ENCODE measurements around the gene SHISA5. TPM values are rescaled to one million over a fixed set of nuclear protein-coding genes. Genes with fewer than 3 reads are reported as not detected.
"Not testable (repeated sequence)": the region's sequence is repeated elsewhere in the genome, so short reads cannot be mapped to it uniquely, and the experiment has no call there.

The SHISA5 gene
- total and polyA plus RNA-seq, 2 of the 4 experiments (the other 2 are of a cell fraction): 82.3 to 162 TPM

DNA sequence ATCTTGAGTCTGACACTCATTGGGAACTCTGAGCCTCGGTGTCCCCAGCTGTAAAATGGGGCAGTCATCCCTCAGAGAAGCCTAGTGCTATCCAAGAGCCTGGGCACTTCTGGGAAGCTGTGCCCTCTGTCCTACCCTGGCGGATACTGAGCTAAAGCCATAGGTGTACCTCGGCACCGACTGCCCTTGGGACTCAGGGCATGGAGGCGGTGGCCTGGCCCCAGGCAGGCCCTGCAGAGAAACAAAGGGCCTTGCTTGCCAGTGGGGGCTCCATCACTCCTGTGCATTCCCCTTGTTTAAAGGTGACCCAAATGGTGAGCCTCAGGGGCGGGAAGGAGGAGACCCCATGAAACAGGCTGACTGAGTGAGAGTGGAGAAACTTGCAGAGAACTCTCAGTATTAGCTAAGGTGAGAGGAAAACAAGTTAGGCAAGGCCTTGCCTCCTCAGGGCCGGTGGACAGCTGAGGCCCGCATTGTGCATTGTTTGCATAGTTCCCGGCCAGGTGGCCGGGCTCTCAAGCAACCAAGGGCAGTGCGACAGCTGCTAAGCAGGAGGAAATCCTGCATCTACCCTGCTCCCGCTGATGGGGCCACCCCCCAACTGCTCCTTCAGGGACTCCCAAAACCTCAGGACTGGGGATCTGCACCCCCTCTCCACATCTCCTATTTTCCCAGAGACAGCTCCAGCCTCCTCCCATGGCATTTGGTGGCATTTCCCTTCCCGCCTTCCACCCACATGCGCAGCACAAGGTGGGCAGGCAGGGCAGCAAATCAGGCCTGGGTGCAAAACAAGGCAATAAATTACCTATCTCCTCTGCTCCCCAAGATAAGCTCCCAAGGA is 48.4 kb upstream of the SHISA5 start:
- TF ChIP-seq NFE2L2 (IDR thresholded peaks at IDR 0.05; ENCODE audit: low read depth, low read length) (no peak), RFX5 (IDR thresholded peaks at IDR 0.05; ENCODE audit: low read depth, low read length) (no peak), CEBPB (IDR thresholded peaks at IDR 0.05; ENCODE audit: low read depth, low read length) (no peak)
- TF ChIP-seq, protein P1, sequence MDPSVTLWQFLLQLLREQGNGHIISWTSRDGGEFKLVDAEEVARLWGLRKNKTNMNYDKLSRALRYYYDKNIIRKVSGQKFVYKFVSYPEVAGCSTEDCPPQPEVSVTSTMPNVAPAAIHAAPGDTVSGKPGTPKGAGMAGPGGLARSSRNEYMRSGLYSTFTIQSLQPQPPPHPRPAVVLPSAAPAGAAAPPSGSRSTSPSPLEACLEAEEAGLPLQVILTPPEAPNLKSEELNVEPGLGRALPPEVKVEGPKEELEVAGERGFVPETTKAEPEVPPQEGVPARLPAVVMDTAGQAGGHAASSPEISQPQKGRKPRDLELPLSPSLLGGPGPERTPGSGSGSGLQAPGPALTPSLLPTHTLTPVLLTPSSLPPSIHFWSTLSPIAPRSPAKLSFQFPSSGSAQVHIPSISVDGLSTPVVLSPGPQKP (IDR thresholded peaks at IDR 0.05; ENCODE audit: borderline replicate concordance, low read depth, low read length): no peak
- 80% methylated on average over 7 of the region's 14 CpGs; no CpG with 5 or more reads in 1 of the 2 experiments for WGBS, 2 experiments (ENCODE audit: extremely low coverage in 2 of 2, insufficient read length in 1 of 2)
- no peak overlapping the region for H2BK5ac ChIP-seq (ENCODE audit: low read depth, low read length, poor library complexity, severe bottlenecking)
- no peak overlapping the region for H3K56ac ChIP-seq (ENCODE audit: extremely low read depth, insufficient read depth, low read length)
- H2AK9ac ChIP-seq (replicated peaks; ENCODE audit: low read depth, low read length, poor library complexity): peak overlapping the region; percentile 45
- dilution Hi-C loops (cut with HindIII; ENCODE audit: low sequenced_read_pairs, unreplicated experiment): no loop called here
- H3K14ac ChIP-seq (replicated peaks; ENCODE audit: low read depth, low read length): no peak overlapping the region
- no peak overlapping the region for H2BK20ac ChIP-seq (ENCODE audit: low read depth, low read length)
- peaks cover 11% of the 10 kb centered on the region; the same call in 1 of the 2 replicates for H4K20me1 ChIP-seq (ENCODE audit: insufficient read depth, low read length)
- intact Hi-C loops (cut with micrococcal nuclease): no loop called here
- no peaks in the 10 kb centered on the region for H3K9me1 ChIP-seq (ENCODE audit: insufficient read depth, low read length)
- H3K27ac ChIP-seq (ENCODE audit: insufficient read depth, low read length): no peak overlapping the region
- CTCF ChIA-PET: interaction anchor here (0.5 to 1.6 kb wide), 2 partner anchors 116 kb away, joined by 3 to 4 read pairs; no protein-coding TSS in a partner anchor
- H3K18ac ChIP-seq (ENCODE audit: low read depth, low read length): no peak overlapping the region
- in situ Hi-C loops (cut with MboI; ENCODE audit: low sequenced_read_pairs): no loop called here
- no peak overlapping the region for H3K4ac ChIP-seq (ENCODE audit: low read depth, low read length)
- no peak overlapping the region for H3K23ac ChIP-seq (ENCODE audit: low read depth, low read length)
- no peak overlapping the region for H3K4me2 ChIP-seq (ENCODE audit: low read depth, low read length)
- H3K9me3 ChIP-seq (ENCODE audit: control insufficient read depth, insufficient read depth, low read length): no peaks in the 10 kb centered on the region
- ATAC-seq (ENCODE audit: low read depth): no peak
- peaks cover 9% of the 10 kb centered on the region for H3K4me1 ChIP-seq (ENCODE audit: control insufficient read depth, insufficient read depth, low read length)
- H2BK15ac ChIP-seq (ENCODE audit: low read depth, low read length): no peak overlapping the region
- no peak overlapping the region for H2BK120ac ChIP-seq (ENCODE audit: low read depth, low read length)
- H3K79me1 ChIP-seq (ENCODE audit: low read depth in 1 of 2, low read length in 2 of 2): peaks cover 10 to 38% of the 10 kb centered on the region in 2 experiments; a peak in 3 of 4 replicates
- H2AK5ac ChIP-seq (ENCODE audit: low read depth, low read length): no peak overlapping the region
- no peak overlapping the region for H4K8ac ChIP-seq (ENCODE audit: low read depth in 2 of 2, low read length in 2 of 2)
- H3K27me3 ChIP-seq (ENCODE audit: control insufficient read depth, insufficient read depth, low read length): no peaks in the 10 kb centered on the region
- H2AFZ ChIP-seq (replicated peaks; ENCODE audit: low read length, poor library complexity): no peak overlapping the region
- no TSS peak for BruUV-seq (replicated peaks)
- H3K9ac ChIP-seq (ENCODE audit: low read depth, low read length): no peak overlapping the region
- POLR2A ChIA-PET (ENCODE audit: unreplicated experiment): no interaction called here
- no peak overlapping the region for H4K91ac ChIP-seq (ENCODE audit: insufficient read depth, low read depth, low read length)
- peaks cover 9% of the 10 kb centered on the region for H3K36me3 ChIP-seq (ENCODE audit: control insufficient read depth, insufficient read depth, low read length)
- no peak overlapping the region for H3K4me3 ChIP-seq (ENCODE audit: insufficient read depth, low read depth, low read length)
- no peak overlapping the region for H4K5ac ChIP-seq (ENCODE audit: low read depth, low read length)
- DNase-seq: no peak

DNA sequence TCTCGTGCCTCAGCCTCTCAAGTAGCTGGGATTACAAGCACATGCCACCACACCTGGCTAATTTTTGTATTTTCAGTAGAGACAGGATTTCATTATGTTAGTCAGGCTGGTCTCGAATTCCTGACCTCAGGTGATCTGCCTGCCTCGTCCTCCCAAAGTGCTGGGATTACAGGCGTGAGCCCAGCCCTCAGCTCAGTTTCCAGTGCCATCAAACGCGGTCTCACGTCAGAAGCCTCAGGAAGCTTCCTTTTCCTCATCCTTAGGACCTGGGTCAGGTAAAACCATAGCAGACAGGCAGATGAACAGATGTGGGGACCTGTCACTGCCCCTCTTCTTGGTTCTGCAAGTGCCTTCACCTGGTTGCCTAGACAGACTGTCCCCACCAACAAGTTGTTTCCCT is 47.7 kb upstream of the SHISA5 start:
- in situ Hi-C loops (cut with MboI; ENCODE audit: low sequenced_read_pairs); H4K91ac ChIP-seq (ENCODE audit: insufficient read depth, low read depth, low read length); H2BK5ac ChIP-seq (ENCODE audit: low read depth, low read length, poor library complexity, severe bottlenecking); H2AK5ac ChIP-seq (ENCODE audit: low read depth, low read length); H3K14ac ChIP-seq (replicated peaks; ENCODE audit: low read depth, low read length); H2BK15ac ChIP-seq (ENCODE audit: low read depth, low read length); H3K9ac ChIP-seq (ENCODE audit: low read depth, low read length); H3K27ac ChIP-seq (ENCODE audit: insufficient read depth, low read length); H3K18ac ChIP-seq (ENCODE audit: low read depth, low read length); H3K27me3 ChIP-seq (ENCODE audit: control insufficient read depth, insufficient read depth, low read length); H2BK20ac ChIP-seq (ENCODE audit: low read depth, low read length); H2AFZ ChIP-seq (replicated peaks; ENCODE audit: low read length, poor library complexity); H3K4me1 ChIP-seq (ENCODE audit: control insufficient read depth, insufficient read depth, low read length); POLR2A ChIA-PET (ENCODE audit: unreplicated experiment); H2BK120ac ChIP-seq (ENCODE audit: low read depth, low read length); H3K56ac ChIP-seq (ENCODE audit: extremely low read depth, insufficient read depth, low read length); dilution Hi-C loops (cut with HindIII; ENCODE audit: low sequenced_read_pairs, unreplicated experiment); intact Hi-C loops (cut with micrococcal nuclease); DNase-seq; H3K4me3 ChIP-seq (ENCODE audit: insufficient read depth, low read depth, low read length); H3K4ac ChIP-seq (ENCODE audit: low read depth, low read length); H3K23ac ChIP-seq (ENCODE audit: low read depth, low read length); BruUV-seq (replicated peaks); ATAC-seq (ENCODE audit: low read depth); H3K9me3 ChIP-seq (ENCODE audit: control insufficient read depth, insufficient read depth, low read length); H4K5ac ChIP-seq (ENCODE audit: low read depth, low read length); H3K9me1 ChIP-seq (ENCODE audit: insufficient read depth, low read length); H4K8ac ChIP-seq (ENCODE audit: low read depth in 2 of 2, low read length in 2 of 2); H3K4me2 ChIP-seq (ENCODE audit: low read depth, low read length): not testable (repeated sequence)
- Histone ChIP-seq H2AK9ac (replicated peaks; ENCODE audit: low read depth, low read length, poor library complexity) (peak overlapping the region; percentile 68), H4K20me1 (ENCODE audit: insufficient read depth, low read length) (peaks cover 11% of the 10 kb centered on the region; the same call in 1 of the 2 replicates), H3K79me1 (ENCODE audit: low read depth in 1 of 2, low read length in 2 of 2) (peaks cover 10 to 38% of the 10 kb centered on the region in 2 experiments), H3K36me3 (ENCODE audit: control insufficient read depth, insufficient read depth, low read length) (peaks cover 16% of the 10 kb centered on the region)
- CTCF ChIA-PET: interaction anchor here (0.5 kb wide), 1 partner anchor 115 kb away, joined by 3 read pairs; no protein-coding TSS in a partner anchor
- 92% methylated on average over 4 of the region's 7 CpGs; no CpG with 5 or more reads in 1 of the 2 experiments for WGBS, 2 experiments (ENCODE audit: extremely low coverage in 2 of 2, insufficient read length in 1 of 2)
